ENCODE data around the gene NBPF4.
"Not testable (repeated sequence)": the region's sequence is repeated elsewhere in the genome, so short reads cannot be mapped to it uniquely, and the experiment has no call there.

GRCh38 chr1:108223226-108223625, 20.6 kb downstream of the NBPF4 start:
- TF ChIP-seq, protein P1, sequence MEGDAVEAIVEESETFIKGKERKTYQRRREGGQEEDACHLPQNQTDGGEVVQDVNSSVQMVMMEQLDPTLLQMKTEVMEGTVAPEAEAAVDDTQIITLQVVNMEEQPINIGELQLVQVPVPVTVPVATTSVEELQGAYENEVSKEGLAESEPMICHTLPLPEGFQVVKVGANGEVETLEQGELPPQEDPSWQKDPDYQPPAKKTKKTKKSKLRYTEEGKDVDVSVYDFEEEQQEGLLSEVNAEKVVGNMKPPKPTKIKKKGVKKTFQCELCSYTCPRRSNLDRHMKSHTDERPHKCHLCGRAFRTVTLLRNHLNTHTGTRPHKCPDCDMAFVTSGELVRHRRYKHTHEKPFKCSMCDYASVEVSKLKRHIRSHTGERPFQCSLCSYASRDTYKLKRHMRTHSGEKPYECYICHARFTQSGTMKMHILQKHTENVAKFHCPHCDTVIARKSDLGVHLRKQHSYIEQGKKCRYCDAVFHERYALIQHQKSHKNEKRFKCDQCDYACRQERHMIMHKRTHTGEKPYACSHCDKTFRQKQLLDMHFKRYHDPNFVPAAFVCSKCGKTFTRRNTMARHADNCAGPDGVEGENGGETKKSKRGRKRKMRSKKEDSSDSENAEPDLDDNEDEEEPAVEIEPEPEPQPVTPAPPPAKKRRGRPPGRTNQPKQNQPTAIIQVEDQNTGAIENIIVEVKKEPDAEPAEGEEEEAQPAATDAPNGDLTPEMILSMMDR (IDR thresholded peaks at IDR 0.05), result not testable (repeated sequence)
- TF ChIP-seq POLR2A (IDR thresholded peaks at IDR 0.05), result not testable (repeated sequence)
